ENCODE results near the gene WFDC2.

GRCh38 chr20:45433316-45433715, 36.2 kb upstream of the WFDC2 start:
- TF ChIP-seq CTCF (tag by site-specific recombination; IDR thresholded peaks at IDR 0.05) (no peak), ZNF223 (tag by site-specific recombination; IDR thresholded peaks at IDR 0.05) (no peak), ZNF202 (tag by site-specific recombination; IDR thresholded peaks at IDR 0.05; ENCODE audit: borderline replicate concordance) (no peak), REST (tag by site-specific recombination; IDR thresholded peaks at IDR 0.05) (no peak)
